Transverse colon (tissue), 4 donors: ENCODE data around the gene MYO5B.

Source experiments
- POLR2AphosphoS5 ChIP-seq, 3 donors: sonication (generic); formaldehyde crosslinking; IDR thresholded peaks; one replicate each; pipeline ENCODE4 v1.6.1; 2016; ENCODE audit warnings: antibody characterized with exemption in 3 of 3
- TF ChIP-seq, protein P1 (sequence below), 5 experiments: fragments of 200-600 bp in 3 of 5; fragments of 450-650 bp in 2 of 5; sonication (generic) in 3 of 5; IDR thresholded peaks; 1 replicate in 2 of 5; 2 replicates in 3 of 5; pipeline ENCODE4 v1.5.1; 2016 to 2017; ENCODE audit warnings: antibody characterized with exemption in 5 of 5, inconsistent platforms in 3 of 5, mild to moderate bottlenecking in 2 of 5, moderate library complexity in 1 of 5

DNA sequence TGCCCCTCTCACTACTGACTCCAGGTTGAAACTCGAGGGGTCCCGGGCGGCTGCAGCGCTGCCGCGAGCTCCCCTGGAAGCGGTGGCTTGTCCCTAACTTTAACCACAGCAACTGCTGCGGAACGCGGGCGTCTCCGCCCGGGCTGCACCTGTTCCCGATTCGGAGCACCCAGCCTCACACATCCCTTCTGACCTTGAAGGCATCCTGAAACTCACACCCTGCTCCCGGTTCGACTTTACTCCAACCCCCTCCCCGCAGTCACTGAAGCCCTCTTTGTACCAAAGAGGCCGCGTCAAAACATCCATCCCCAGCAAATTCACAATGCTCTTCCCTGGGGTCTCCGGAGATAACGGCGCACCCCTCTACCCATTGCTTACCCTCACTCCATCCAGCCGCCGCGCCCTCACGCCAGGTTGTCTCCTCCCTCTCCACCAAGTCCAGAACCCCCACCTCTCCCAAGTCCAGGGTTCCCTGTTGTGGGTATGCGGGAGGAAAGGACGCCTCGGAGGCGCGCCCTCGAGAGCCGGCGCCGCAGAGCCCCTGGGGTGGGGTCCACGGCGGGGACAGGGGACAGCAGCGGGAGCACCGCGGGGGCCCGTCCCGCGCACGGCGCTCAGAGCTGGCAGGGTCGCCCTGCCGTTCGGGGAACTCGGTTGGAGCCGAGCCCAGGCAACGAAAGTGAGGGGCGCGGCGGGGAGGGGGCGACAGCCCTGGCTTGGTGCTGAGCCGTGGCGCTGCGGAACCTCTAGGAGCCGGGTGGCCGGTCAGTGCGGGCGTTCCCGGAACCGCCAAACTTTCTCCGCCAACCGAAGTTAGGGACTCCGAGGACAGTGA is 934 bp downstream of the MYO5B start:
- TF ChIP-seq, protein P1, sequence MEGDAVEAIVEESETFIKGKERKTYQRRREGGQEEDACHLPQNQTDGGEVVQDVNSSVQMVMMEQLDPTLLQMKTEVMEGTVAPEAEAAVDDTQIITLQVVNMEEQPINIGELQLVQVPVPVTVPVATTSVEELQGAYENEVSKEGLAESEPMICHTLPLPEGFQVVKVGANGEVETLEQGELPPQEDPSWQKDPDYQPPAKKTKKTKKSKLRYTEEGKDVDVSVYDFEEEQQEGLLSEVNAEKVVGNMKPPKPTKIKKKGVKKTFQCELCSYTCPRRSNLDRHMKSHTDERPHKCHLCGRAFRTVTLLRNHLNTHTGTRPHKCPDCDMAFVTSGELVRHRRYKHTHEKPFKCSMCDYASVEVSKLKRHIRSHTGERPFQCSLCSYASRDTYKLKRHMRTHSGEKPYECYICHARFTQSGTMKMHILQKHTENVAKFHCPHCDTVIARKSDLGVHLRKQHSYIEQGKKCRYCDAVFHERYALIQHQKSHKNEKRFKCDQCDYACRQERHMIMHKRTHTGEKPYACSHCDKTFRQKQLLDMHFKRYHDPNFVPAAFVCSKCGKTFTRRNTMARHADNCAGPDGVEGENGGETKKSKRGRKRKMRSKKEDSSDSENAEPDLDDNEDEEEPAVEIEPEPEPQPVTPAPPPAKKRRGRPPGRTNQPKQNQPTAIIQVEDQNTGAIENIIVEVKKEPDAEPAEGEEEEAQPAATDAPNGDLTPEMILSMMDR (IDR thresholded peaks at IDR 0.05): no peak
- TF ChIP-seq POLR2AphosphoS5 (IDR thresholded peaks at IDR 0.05): no peak
